Muscle layer of colon (tissue), 2 donors: ENCODE data around the gene FNDC3B.
"Not testable (repeated sequence)": the region's sequence is repeated elsewhere in the genome, so short reads cannot be mapped to it uniquely, and the experiment has no call there.

Experiments
- H3K27ac ChIP-seq: one replicate; pipeline ENCODE4 v1.7.0; 2013; ENCODE audit warnings: low read depth, mild to moderate bottlenecking, low read length, moderate library complexity
- H3K27me3 ChIP-seq, 2 donors: one replicate each; pipeline ENCODE4 v1.7.0; 2013; ENCODE audit warnings: low read length in 2 of 2, mild to moderate bottlenecking in 2 of 2; ENCODE audit not compliant: insufficient read depth in 2 of 2, control insufficient read depth in 1 of 2
- H3K36me3 ChIP-seq: one replicate; pipeline ENCODE4 v1.7.0; 2013; ENCODE audit warnings: mild to moderate bottlenecking, low read length; ENCODE audit not compliant: insufficient read depth
- H3K4me1 ChIP-seq: one replicate; pipeline ENCODE4 v1.7.0; 2013; ENCODE audit warnings: mild to moderate bottlenecking, low read length; ENCODE audit not compliant: insufficient read depth
- H3K4me3 ChIP-seq, 2 donors: one replicate each; pipeline ENCODE4 v1.7.0; 2013; ENCODE audit warnings: low read length in 2 of 2, low read depth in 1 of 2, mild to moderate bottlenecking in 1 of 2, moderate library complexity in 1 of 2
- H3K9ac ChIP-seq: one replicate; pipeline ENCODE4 v1.7.0; 2013; ENCODE audit warnings: low read length
- H3K9me3 ChIP-seq: one replicate; pipeline ENCODE4 v1.7.0; 2013; ENCODE audit warnings: mild to moderate bottlenecking, low read length
- donor health status: abdominal sarcoma.
- donor health status: Adenocarcinoma of cecum.

FNDC3B gene

GRCh38 chr3:172251211-172251610 is 211.8 kb downstream of the FNDC3B start:
- Histone ChIP-seq H3K4me3 (no peak overlapping the region), H3K4me1 (peaks cover 4% of the 10 kb centered on the region), H3K9ac (no peak overlapping the region), H3K27me3 (no peaks in the 10 kb centered on the region), H3K27ac (no peak overlapping the region), H3K9me3 (no peaks in the 10 kb centered on the region), H3K36me3 (peaks cover 8% of the 10 kb centered on the region)

GRCh38 chr3:172253200-172253599 is 213.8 kb downstream of the FNDC3B start:
- Histone ChIP-seq H3K36me3 (peaks cover 8% of the 10 kb centered on the region), H3K9me3 (no peaks in the 10 kb centered on the region), H3K4me1 (peaks cover 14% of the 10 kb centered on the region), H3K27me3 (no peaks in the 10 kb centered on the region), H3K27ac (no peak overlapping the region), H3K9ac (no peak overlapping the region), H3K4me3 (no peak overlapping the region)

GRCh38 chr3:172254542-172254941 is 215.2 kb downstream of the FNDC3B start:
- H3K36me3 ChIP-seq: peaks cover 8% of the 10 kb centered on the region
- H3K9me3 ChIP-seq: no peaks in the 10 kb centered on the region
- H3K9ac ChIP-seq: no peak overlapping the region
- H3K27me3 ChIP-seq: no peaks in the 10 kb centered on the region
- H3K27ac ChIP-seq: no peak overlapping the region
- H3K4me1 ChIP-seq: peaks cover 27% of the 10 kb centered on the region
- no peak overlapping the region for H3K4me3 ChIP-seq

GRCh38 chr3:172255321-172255720 is 215.9 kb downstream of the FNDC3B start:
- not testable (repeated sequence) for H3K9me3 ChIP-seq, H3K4me3 ChIP-seq, H3K36me3 ChIP-seq, H3K27me3 ChIP-seq, H3K27ac ChIP-seq, H3K9ac ChIP-seq
- peaks cover 33% of the 10 kb centered on the region for H3K4me1 ChIP-seq

GRCh38 chr3:172256101-172256734 is 216.8 kb downstream of the FNDC3B start:
- peak overlapping the region; percentile 19 for H3K27ac ChIP-seq
- H3K4me1 ChIP-seq: peaks cover 33% of the 10 kb centered on the region

GRCh38 chr3:172257648-172258400 is 218.4 kb downstream of the FNDC3B start:
- Histone ChIP-seq H3K27me3 (no peaks in the 10 kb centered on the region), H3K27ac (peak overlapping the region; percentile 10), H3K9me3 (no peaks in the 10 kb centered on the region), H3K4me3 (no peak overlapping the region), H3K4me1 (peaks cover 33% of the 10 kb centered on the region), H3K9ac (no peak overlapping the region), H3K36me3 (peaks cover 3% of the 10 kb centered on the region)

More at GRCh38 chr3:172256101-172256734, 216.8 kb downstream of the FNDC3B start:
- H3K36me3 ChIP-seq: peaks cover 8% of the 10 kb centered on the region
- no peak overlapping the region for H3K9ac ChIP-seq
- no peaks in the 10 kb centered on the region for H3K27me3 ChIP-seq
- H3K4me3 ChIP-seq: no peak overlapping the region
- H3K9me3 ChIP-seq: no peaks in the 10 kb centered on the region

- Histone ChIP-seq H3K9ac (no peak overlapping the region), H3K4me3 (no peak overlapping the region), H3K9me3 (no peaks in the 10 kb centered on the region), H3K27ac (peak overlapping the region; percentile 10), H3K4me1 (peaks cover 33% of the 10 kb centered on the region), H3K27me3 (no peaks in the 10 kb centered on the region), H3K36me3 (peaks cover 3% of the 10 kb centered on the region)
Measured at GRCh38 chr3:172258624-172259023, 219.2 kb downstream of the FNDC3B start.

- H3K4me1 ChIP-seq: peaks cover 33% of the 10 kb centered on the region
- no peaks in the 10 kb centered on the region for H3K9me3 ChIP-seq
- H3K4me3 ChIP-seq: no peak overlapping the region
- H3K9ac ChIP-seq: no peak overlapping the region
- peak overlapping the region; percentile 23 for H3K27ac ChIP-seq
- H3K27me3 ChIP-seq: no peaks in the 10 kb centered on the region
- H3K36me3 ChIP-seq: peaks cover 3% of the 10 kb centered on the region
Measured at GRCh38 chr3:172259111-172259541, 219.7 kb downstream of the FNDC3B start.

- H3K9me3 ChIP-seq: no peaks in the 10 kb centered on the region
- H3K9ac ChIP-seq: no peak overlapping the region
- H3K4me3 ChIP-seq: no peak overlapping the region
- H3K4me1 ChIP-seq: peaks cover 33% of the 10 kb centered on the region
- H3K36me3 ChIP-seq: peaks cover 3% of the 10 kb centered on the region
- H3K27me3 ChIP-seq: no peaks in the 10 kb centered on the region
- H3K27ac ChIP-seq: no peak overlapping the region
Measured at GRCh38 chr3:172259726-172260248, 220.4 kb downstream of the FNDC3B start.

GRCh38 chr3:172260381-172260780 is 221.0 kb downstream of the FNDC3B start:
- H3K9ac ChIP-seq: no peak overlapping the region
- no peaks in the 10 kb centered on the region for H3K9me3 ChIP-seq
- H3K27me3 ChIP-seq: no peaks in the 10 kb centered on the region
- H3K36me3 ChIP-seq: peaks cover 3% of the 10 kb centered on the region
- H3K27ac ChIP-seq: no peak overlapping the region
- H3K4me1 ChIP-seq: peaks cover 33% of the 10 kb centered on the region
- H3K4me3 ChIP-seq: no peak overlapping the region

GRCh38 chr3:172261054-172261453 is 221.7 kb downstream of the FNDC3B start:
- Histone ChIP-seq H3K9ac (no peak overlapping the region), H3K27me3 (no peaks in the 10 kb centered on the region), H3K36me3 (peaks cover 3% of the 10 kb centered on the region), H3K9me3 (no peaks in the 10 kb centered on the region), H3K4me1 (peaks cover 30% of the 10 kb centered on the region), H3K4me3 (no peak overlapping the region), H3K27ac (no peak overlapping the region)
